K562 (cell line): Measurements from ENCODE around the gene FMN1. TPM values are rescaled to one million over a fixed set of nuclear protein-coding genes. Genes with fewer than 3 reads are reported as not detected.

Experiments
- ATAC-seq: fragments of 200-7000 bp; cut with Tn5 transposase; 3 replicates; pipeline ENCODE4 v1.9.1; 2020; ENCODE audit warnings: moderate library complexity
- BruUV-seq: library from RNA; stranded (reverse); fragments of 400-500 nt; replicated peaks from 2 replicates; lab custom pipeline; 2021; lab: Mats Ljungman, UMichigan
- CTCF ChIA-PET: fragments of 300-600 bp; formaldehyde crosslinking; extraction: SDS; loops from one replicate; lab custom pipeline; 2021; ENCODE audit warnings: low intra/inter-chr PET ratio; lab: Yijun Ruan, JAX
- POLR2A ChIA-PET: fragments of 300-600, 350-650 bp; sonication (Branson Sonifier 250); formaldehyde crosslinking; extraction: SDS; loops from one replicate; lab custom pipeline; 2021; ENCODE audit warnings: antibody characterized with exemption, inconsistent platforms; lab: Yijun Ruan, JAX
- DNase-seq, 4 experiments: peaks; one replicate each; pipeline versions ENCODE4 v3.0.0 to v3.0.0-alpha.2; 2011 to 2018; ENCODE audit warnings: low spot score in 3 of 4, mixed read lengths in 3 of 4; ENCODE audit errors: extremely low read depth in 1 of 4
- FAIRE-seq: peaks from 2 replicates; lab custom pipeline; 2011; peaks lifted over from hg19 to GRCh38; lab: Jason Lieb, UNC
- H2AFZ ChIP-seq: 2 replicates; pipeline ENCODE4 v1.6.0; 2011; ENCODE audit warnings: low read depth, low read length, control low read depth, inconsistent platforms
- H3K27ac ChIP-seq: fragments of 200-600 bp; 3 replicates; pipeline ENCODE4 v1.8.0; 2011; ENCODE audit warnings: low read depth, mild to moderate bottlenecking, control low read depth, inconsistent platforms, low read length, moderate library complexity, mixed read lengths; ENCODE audit errors: extremely low read depth
- H3K27me3 ChIP-seq, 2 experiments: fragments of 300-600 bp in 1 of 2; 2 replicates in 1 of 2; 3 replicates in 1 of 2; pipeline versions ENCODE4 v1.6.0 to v1.8.0; 2011; ENCODE audit warnings: inconsistent platforms in 2 of 2, low read length in 2 of 2, mild to moderate bottlenecking in 1 of 2, mixed read lengths in 1 of 2, moderate library complexity in 1 of 2; ENCODE audit not compliant: control insufficient read depth in 2 of 2, insufficient read depth in 2 of 2
- H3K36me3 ChIP-seq: fragments of 300-600 bp; 3 replicates; pipeline ENCODE4 v1.8.0; 2011; ENCODE audit warnings: mild to moderate bottlenecking, low read length, inconsistent platforms; ENCODE audit not compliant: control insufficient read depth, insufficient read depth
- H3K4me1 ChIP-seq, 2 experiments: fragments of 200-600 bp in 1 of 2; replicated peaks in 1 of 2; 2 replicates in 1 of 2; 3 replicates in 1 of 2; pipeline versions ENCODE4 v1.5.1 to v1.8.0; 2011; ENCODE audit warnings: inconsistent platforms in 2 of 2, low read length in 2 of 2, mild to moderate bottlenecking in 1 of 2, mixed read lengths in 1 of 2, moderate library complexity in 1 of 2; ENCODE audit not compliant: control insufficient read depth in 2 of 2, insufficient read depth in 2 of 2
- H3K4me2 ChIP-seq: 2 replicates; pipeline ENCODE4 v1.6.1; 2011; ENCODE audit warnings: low read length, control low read depth, inconsistent platforms, mixed read lengths; ENCODE audit not compliant: insufficient read depth
- H3K4me3 ChIP-seq: fragments of 200-600 bp; sonication (generic), shearing (Covaris generic); 2 replicates; pipeline ENCODE4 v1.5.1; 2016; ENCODE audit warnings: control low read depth, inconsistent platforms
- H3K79me2 ChIP-seq: fragments of 200-600 bp; 3 replicates; pipeline ENCODE4 v1.8.0; 2011; ENCODE audit warnings: low read length, inconsistent platforms; ENCODE audit not compliant: control insufficient read depth, insufficient read depth
- H3K9ac ChIP-seq, 2 experiments: 2 replicates each; pipeline versions ENCODE4 v1.6.0 to v1.6.1; 2011; ENCODE audit warnings: low read depth in 2 of 2, low read length in 2 of 2, control low read depth in 1 of 2, inconsistent platforms in 1 of 2, mild to moderate bottlenecking in 1 of 2, mixed read lengths in 1 of 2; ENCODE audit not compliant: insufficient read depth in 1 of 2
- H3K9me1 ChIP-seq: one replicate; pipeline ENCODE4 v1.6.0; 2011; ENCODE audit warnings: inconsistent platforms, mild to moderate bottlenecking, low read length, moderate library complexity; ENCODE audit not compliant: control insufficient read depth, insufficient read depth
- H3K9me3 ChIP-seq: replicated peaks from 2 replicates; pipeline ENCODE4 v1.5.1; 2011; ENCODE audit warnings: low read depth, low read length, inconsistent platforms; ENCODE audit not compliant: control insufficient read depth, insufficient read depth
- H4K20me1 ChIP-seq: replicated peaks from 2 replicates; pipeline ENCODE4 v1.6.1; 2011; ENCODE audit warnings: low read length, inconsistent platforms, mixed read lengths; ENCODE audit not compliant: control insufficient read depth, insufficient read depth
- CTCF ChIP-seq, 3 experiments: IDR thresholded peaks in 2 of 3; conservative IDR thresholded peaks in 1 of 3; 2 replicates each; pipeline ENCODE4 v1.5.1; 2011 to 2012; ENCODE audit warnings: low read length in 3 of 3, mild to moderate bottlenecking in 3 of 3, control low read depth in 2 of 3, improper control_type of control experiment in 1 of 3, inconsistent platforms in 1 of 3, low read depth in 1 of 3, mixed read lengths in 1 of 3, moderate library complexity in 1 of 3; ENCODE audit not compliant: insufficient read depth in 2 of 3
- PBX2 ChIP-seq, 2 experiments: IDR thresholded peaks in 1 of 2; conservative IDR thresholded peaks in 1 of 2; 2 replicates each; pipeline ENCODE4 v1.6.1; 2016; ENCODE audit warnings: low read depth in 2 of 2, mild to moderate bottlenecking in 1 of 2, missing compliant biosample characterization in 1 of 2, missing genetic modification characterization in 1 of 2, moderate library complexity in 1 of 2
- WGBS: fragments of 100-300 bp; shearing (Covaris generic); methylation state at CpG from one replicate; pipeline ENCODE4 v1.1.6; 2016; ENCODE audit warnings: low coverage, mixed read lengths; ENCODE audit not compliant: insufficient coverage; ENCODE audit errors: missing lambda C conversion rate; 5-methylcytosine and 5-hydroxymethylcytosine counted together
- in situ Hi-C: fragments of 300-500 bp; cut with MboI; formaldehyde crosslinking; loops from 4 replicates; pipeline ENCODE4 v1.15.0; 2018; ENCODE audit warnings: inconsistent platforms, mixed read lengths
- intact Hi-C: fragments of 100-400 bp; cut with micrococcal nuclease; formaldehyde crosslinking; loops from 2 replicates; pipeline ENCODE4 v1.14.2; 2022
- polyA plus RNA-seq, 8 experiments: library from polyadenylated mRNA; depleted of rRNA in 4 of 8; stranded (reverse) in 5 of 8; unstranded in 3 of 8; fragments of >200 nt; fragmentation: Nextera tagmentation in 2 of 8; fragmentation: Illumina TruSeq in 1 of 8; extraction: Ambion mirVana in 2 of 8; extraction: Trizol in 1 of 8; gene quantifications; 2 replicates each; pipeline versions ENCODE4 v1.2.1 to v1.2.3, GENCODE V29; 2011 to 2014; ENCODE audit warnings: inconsistent platforms in 1 of 8, missing spikeins in 1 of 8
- total RNA-seq, 7 experiments: library from RNA; depleted of rRNA in 6 of 7; stranded (reverse); fragments of >200 nt in 6 of 7; fragmentation: Illumina TruSeq in 2 of 7; extraction: Trizol in 2 of 7; gene quantifications; 2 replicates each; pipeline versions ENCODE4 v1.2.1 to v1.2.3, GENCODE V29; 2011 to 2021; ENCODE audit warnings: low replicate concordance in 1 of 7
- TF ChIP-seq, protein P1 (sequence below): sonication (generic); formaldehyde crosslinking; IDR thresholded peaks from 2 replicates; pipeline ENCODE4 v1.4.0; 2020; ENCODE audit warnings: mild to moderate bottlenecking, missing genetic modification reagents

The FMN1 gene
- total and polyA plus RNA-seq, 9 of the 15 experiments (the other 6 are each of a cell fraction or from before 2014, with no cell fraction given), result 0.03 to 0.07 (median 0.04) TPM; not detected in 6

DNA sequence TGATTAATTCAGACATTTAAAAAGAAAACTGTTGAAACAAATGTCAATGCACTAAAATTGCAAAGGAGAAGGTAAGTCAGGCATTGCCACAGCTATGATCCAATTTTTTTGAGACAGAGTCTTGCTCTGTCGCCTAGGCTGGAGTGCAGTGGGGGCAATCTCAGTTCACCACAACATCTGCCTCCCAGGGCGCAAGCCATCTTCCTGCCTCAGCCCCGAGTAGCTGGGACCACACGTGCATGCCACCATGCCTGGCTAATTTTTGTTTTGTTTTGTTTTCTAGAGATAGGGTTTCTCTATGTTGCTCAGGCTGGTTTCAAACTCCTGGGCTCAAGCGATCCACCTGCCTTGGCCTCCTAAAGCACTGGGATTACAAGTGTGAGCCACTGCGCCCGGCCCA is 117.6 kb downstream of the FMN1 start:
- Histone ChIP-seq H3K9me1 (no peaks in the 10 kb centered on the region), H3K79me2 (no peaks in the 10 kb centered on the region), H2AFZ (no peak overlapping the region), H3K36me3 (no peaks in the 10 kb centered on the region), H3K4me2 (no peak overlapping the region), H3K27me3 (peaks cover 0 to 2% of the 10 kb centered on the region in 2 experiments; a peak in 2 of 5 replicates), H3K9me3 (no peaks in the 10 kb centered on the region), H3K4me3 (no peak overlapping the region), H3K27ac (no peak overlapping the region), H3K9ac (no peak overlapping the region), H4K20me1 (no peaks in the 10 kb centered on the region), H3K4me1 (no peaks in the 10 kb centered on the region)
- intact Hi-C loops (loop anchor here (10.0 kb wide), 1 partner anchor 52 kb away; no protein-coding TSS in a partner anchor), in situ Hi-C loops (no loop called here)
- no TSS peak for BruUV-seq
- TF ChIP-seq PBX2 (CRISPR knock-in tag; IDR thresholded peaks at IDR 0.05; ENCODE audit: low read depth), result no peak
- TF ChIP-seq PBX2 (tag; conservative IDR thresholded peaks at IDR 0.05; ENCODE audit: low read depth), result no peak
- ATAC-seq (no peak), DNase-seq (no peak), FAIRE-seq (no peak)
- 0% methylated on average over 5 of the region's 7 CpGs for WGBS
- CTCF ChIA-PET, result no interaction called here
- POLR2A ChIA-PET, result interaction anchor here (0.5 kb wide), 1 partner anchor 58 kb away, joined by 3 read pairs; no protein-coding TSS in a partner anchor

DNA sequence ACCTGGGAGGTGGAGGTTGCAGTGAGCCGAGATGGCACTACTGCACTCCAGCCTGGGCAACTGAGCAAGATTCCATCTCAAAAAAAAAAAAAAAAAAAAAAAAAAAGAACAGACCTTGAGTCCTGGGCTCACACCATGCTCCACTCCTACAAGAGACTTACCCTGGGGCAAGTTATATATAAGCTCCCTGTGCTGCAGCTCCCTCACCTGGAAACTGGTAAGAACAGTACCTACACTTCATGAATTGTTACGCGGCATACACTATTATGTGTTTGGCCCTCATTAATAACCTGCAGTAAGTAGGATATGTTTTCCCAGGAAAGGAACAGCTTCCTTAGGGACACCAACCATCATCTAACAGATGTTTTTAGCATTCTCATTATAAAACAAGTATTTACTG is 119.6 kb downstream of the FMN1 start:
- Histone ChIP-seq H3K4me1 (no peaks in the 10 kb centered on the region), H3K9ac (no peak overlapping the region), H3K9me3 (no peaks in the 10 kb centered on the region), H3K4me3 (no peak overlapping the region), H3K36me3 (no peaks in the 10 kb centered on the region), H3K27ac (no peak overlapping the region), H3K9me1 (no peaks in the 10 kb centered on the region), H2AFZ (no peak overlapping the region), H3K27me3 (no peaks in the 10 kb centered on the region; a peak in 1 of 5 replicates), H3K4me2 (no peak overlapping the region), H3K79me2 (no peaks in the 10 kb centered on the region), H4K20me1 (no peaks in the 10 kb centered on the region)
- FAIRE-seq, result no peak
- no TSS peak for BruUV-seq
- no peak for DNase-seq
- ChIA-PET POLR2A (no interaction called here), CTCF (no interaction called here)
- 0 out of 6 replicates have a peak, but pooled peaks of 1 of the 3 experiments have one; percentile 15 for TF ChIP-seq CTCF (IDR thresholded peaks at IDR 0.05 in 2 of 3, conservative IDR thresholded peaks at IDR 0.05 in 1 of 3; ENCODE audit: insufficient read depth in 2 of 3, low read depth in 1 of 3, low read length in 3 of 3)
- TF ChIP-seq, protein P1, sequence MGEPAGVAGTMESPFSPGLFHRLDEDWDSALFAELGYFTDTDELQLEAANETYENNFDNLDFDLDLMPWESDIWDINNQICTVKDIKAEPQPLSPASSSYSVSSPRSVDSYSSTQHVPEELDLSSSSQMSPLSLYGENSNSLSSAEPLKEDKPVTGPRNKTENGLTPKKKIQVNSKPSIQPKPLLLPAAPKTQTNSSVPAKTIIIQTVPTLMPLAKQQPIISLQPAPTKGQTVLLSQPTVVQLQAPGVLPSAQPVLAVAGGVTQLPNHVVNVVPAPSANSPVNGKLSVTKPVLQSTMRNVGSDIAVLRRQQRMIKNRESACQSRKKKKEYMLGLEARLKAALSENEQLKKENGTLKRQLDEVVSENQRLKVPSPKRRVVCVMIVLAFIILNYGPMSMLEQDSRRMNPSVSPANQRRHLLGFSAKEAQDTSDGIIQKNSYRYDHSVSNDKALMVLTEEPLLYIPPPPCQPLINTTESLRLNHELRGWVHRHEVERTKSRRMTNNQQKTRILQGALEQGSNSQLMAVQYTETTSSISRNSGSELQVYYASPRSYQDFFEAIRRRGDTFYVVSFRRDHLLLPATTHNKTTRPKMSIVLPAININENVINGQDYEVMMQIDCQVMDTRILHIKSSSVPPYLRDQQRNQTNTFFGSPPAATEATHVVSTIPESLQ (CRISPR knock-in tag), result no peak
- WGBS, result 3% methylated on average over 2 of the region's 3 CpGs
- in situ Hi-C loops, result no loop called here
- intact Hi-C loops, result loop anchor here (10.0 kb wide), 1 partner anchor 50 kb away; no protein-coding TSS in a partner anchor
- ATAC-seq, result no peak; the same call in 2 of the 3 replicates
